Neural cell (in vitro differentiated cells): ENCODE measurements around the gene F7. TPM values are rescaled to one million over a fixed set of nuclear protein-coding genes. Genes with fewer than 3 reads are reported as not detected.
A peak's percentile ranks its signal among the peaks of the same experiment; 100 is the strongest.

Source experiments
- H2AFZ ChIP-seq: fragments of 200-600, 300-800 bp; sonication (generic), shearing (Covaris generic); 2 replicates; pipeline ENCODE4 v1.6.0; 2014; ENCODE audit warnings: low read depth, mild to moderate bottlenecking, antibody characterized with exemption, low read length, moderate library complexity
- H3F3A ChIP-seq: fragments of 200-600 bp; shearing (Covaris generic); 2 replicates; pipeline ENCODE4 v1.6.1; 2016; ENCODE audit warnings: mild to moderate bottlenecking, moderate library complexity, mixed read lengths, antibody characterized with exemption, low read length; ENCODE audit not compliant: insufficient read depth, poor library complexity, severe bottlenecking
- H3K27ac ChIP-seq: fragments of 200-600, 300-800 bp; sonication (generic), shearing (Covaris generic); 2 replicates; pipeline ENCODE4 v1.5.1; 2014; ENCODE audit warnings: mild to moderate bottlenecking, low read length, moderate library complexity
- H3K27me3 ChIP-seq: fragments of 300-800, 200-600 bp; sonication (generic), shearing (Covaris generic); 2 replicates; pipeline ENCODE4 v1.6.0; 2014; ENCODE audit warnings: mild to moderate bottlenecking, low read depth, low read length, moderate library complexity; ENCODE audit not compliant: insufficient read depth
- H3K36me3 ChIP-seq: fragments of 300-800, 200-600 bp; sonication (generic), shearing (Covaris generic); 2 replicates; pipeline ENCODE4 v1.5.1; 2014; ENCODE audit warnings: mild to moderate bottlenecking, antibody characterized with exemption, low read length, moderate library complexity; ENCODE audit not compliant: insufficient read depth
- H3K4me2 ChIP-seq: fragments of 300-800, 200-600 bp; sonication (generic), shearing (Covaris generic); 2 replicates; pipeline ENCODE4 v1.6.0; 2014; ENCODE audit warnings: mild to moderate bottlenecking, low read length
- H3K4me3 ChIP-seq: fragments of 300-800, 200-600 bp; sonication (generic), shearing (Covaris generic); 2 replicates; pipeline ENCODE4 v1.5.1; 2014; ENCODE audit warnings: mild to moderate bottlenecking, low read length, moderate library complexity
- H3K79me2 ChIP-seq: fragments of 200-600 bp; shearing (Covaris generic); replicated peaks from 2 replicates; pipeline ENCODE4 v1.6.0; 2014; ENCODE audit warnings: mild to moderate bottlenecking, low read length, moderate library complexity; ENCODE audit not compliant: insufficient read depth
- H3K9ac ChIP-seq: fragments of 300-800, 200-600 bp; sonication (generic), shearing (Covaris generic); 2 replicates; pipeline ENCODE4 v1.6.1; 2016; ENCODE audit warnings: mild to moderate bottlenecking, low read length, mixed read lengths
- H3K9me2 ChIP-seq: fragments of 200-600 bp; shearing (Covaris generic); 2 replicates; pipeline ENCODE4 v1.6.1; 2016; ENCODE audit warnings: mild to moderate bottlenecking, low read length, mixed read lengths; ENCODE audit not compliant: insufficient read depth
- H3K9me3 ChIP-seq: fragments of 200-600, 300-800 bp; sonication (generic), shearing (Covaris generic); 2 replicates; pipeline ENCODE4 v1.6.1; 2016; ENCODE audit warnings: mild to moderate bottlenecking, mixed run types, low read length, moderate library complexity, mixed read lengths
- H4K20me1 ChIP-seq: fragments of 200-600 bp; shearing (Covaris generic); 2 replicates; pipeline ENCODE4 v1.6.1; 2016; ENCODE audit warnings: mild to moderate bottlenecking, mixed run types; ENCODE audit not compliant: insufficient read depth
- CTCF ChIP-seq: fragments of 450-650 bp; IDR thresholded peaks from 2 replicates; pipeline ENCODE4 v1.5.1; 2014; ENCODE audit warnings: antibody characterized with exemption, mild to moderate bottlenecking, moderate library complexity; ENCODE audit not compliant: poor library complexity, severe bottlenecking
- EP300 ChIP-seq: fragments of 450-650 bp; conservative IDR thresholded peaks from 2 replicates; pipeline ENCODE4 v1.6.1; 2014; ENCODE audit warnings: antibody characterized with exemption, mild to moderate bottlenecking, moderate library complexity; ENCODE audit not compliant: poor library complexity, severe bottlenecking
- EZH2 ChIP-seq: fragments of 200-600, 300-800 bp; shearing (Covaris generic), sonication (generic); IDR thresholded peaks from 2 replicates; pipeline ENCODE4 v1.6.1; 2014; ENCODE audit warnings: antibody characterized with exemption, low read length, borderline replicate concordance, mild to moderate bottlenecking; ENCODE audit not compliant: insufficient read depth, poor library complexity, severe bottlenecking
- MXI1 ChIP-seq: fragments of 450-650 bp; conservative IDR thresholded peaks from 2 replicates; pipeline ENCODE4 v1.6.1; 2014; ENCODE audit warnings: antibody characterized with exemption, mild to moderate bottlenecking; ENCODE audit not compliant: poor library complexity, severe bottlenecking
- POLR2AphosphoS5 ChIP-seq: IDR thresholded peaks from 2 replicates; pipeline ENCODE4 v1.6.1; 2012
- RAD21 ChIP-seq: fragments of 450-650 bp; conservative IDR thresholded peaks from 2 replicates; pipeline ENCODE4 v1.6.1; 2014; ENCODE audit warnings: antibody characterized with exemption, mild to moderate bottlenecking, moderate library complexity
- REST ChIP-seq: IDR thresholded peaks from 2 replicates; pipeline ENCODE4 v1.6.1; 2012; ENCODE audit warnings: borderline replicate concordance
- SMC3 ChIP-seq: fragments of 450-650 bp; conservative IDR thresholded peaks from 2 replicates; pipeline ENCODE4 v1.6.1; 2014; ENCODE audit warnings: antibody characterized with exemption, mild to moderate bottlenecking, moderate library complexity; ENCODE audit not compliant: poor library complexity
- TAF1 ChIP-seq: IDR thresholded peaks from 2 replicates; pipeline ENCODE4 v1.6.1; 2012; ENCODE audit warnings: low read depth
- polyA plus RNA-seq: library from polyadenylated mRNA; depleted of rRNA; stranded (reverse); fragments of >200 nt; gene quantifications from 2 replicates; pipeline ENCODE4 v1.2.3, GENCODE V29; 2014

F7 gene
- polyA plus RNA-seq, 1 donor from 2014 or later, result 0.32 TPM

GRCh38 chr13:113109151-113110047 is 3.8 kb downstream of the F7 start:
- TF ChIP-seq EP300 (no peak), MXI1 (no peak), EZH2 (peak; percentile 61)
- Histone ChIP-seq H3K27me3 (peaks cover 22% of the 10 kb centered on the region), H3K4me3 (peak overlapping the region; percentile 62), H3K9me2 (no peaks in the 10 kb centered on the region), H3K4me2 (no peak overlapping the region), H3K9ac (no peak overlapping the region), H4K20me1 (no peaks in the 10 kb centered on the region), H3K79me2 (no peaks in the 10 kb centered on the region), H3K27ac (no peak overlapping the region), H3K9me3 (peaks cover 7% of the 10 kb centered on the region), H3F3A (no peaks in the 10 kb centered on the region), H2AFZ (no peak overlapping the region), H3K36me3 (no peaks in the 10 kb centered on the region)

GRCh38 chr13:113110048-113110851 is 4.7 kb downstream of the F7 start:
- no peak overlapping the region for H2AFZ ChIP-seq
- no peaks in the 10 kb centered on the region for H3K79me2 ChIP-seq
- H3K9me2 ChIP-seq, result no peaks in the 10 kb centered on the region
- peak overlapping the region; percentile 62 for H3K4me3 ChIP-seq
- H3K27ac ChIP-seq, result no peak overlapping the region
- H3K9ac ChIP-seq, result no peak overlapping the region
- peaks cover 22% of the 10 kb centered on the region for H3K27me3 ChIP-seq
- TF ChIP-seq SMC3 (no peak), MXI1 (no peak), EP300 (no peak), EZH2 (no peak), CTCF (no peak), TAF1 (no peak), RAD21 (no peak), POLR2AphosphoS5 (no peak), REST (no peak)
- H3K36me3 ChIP-seq, result no peaks in the 10 kb centered on the region
- H3K9me3 ChIP-seq, result peaks cover 7% of the 10 kb centered on the region
- no peak overlapping the region for H3K4me2 ChIP-seq
- no peaks in the 10 kb centered on the region for H3F3A ChIP-seq
- H4K20me1 ChIP-seq, result no peaks in the 10 kb centered on the region
